IPS DF 4.7 (cell line): ENCODE results near the gene TMEM167B.
"Not testable (repeated sequence)": the region's sequence is repeated elsewhere in the genome, so short reads cannot be mapped to it uniquely, and the experiment has no call there.

Experiments
- DNase-seq: peaks from one replicate; pipeline ENCODE4 v3.0.0-alpha.2; 2013; ENCODE audit warnings: low spot score; ENCODE audit errors: extremely low read depth

Gene TMEM167B

GRCh38 chr1:109112652-109113285 is 22.2 kb downstream of the TMEM167B start:
- peak; percentile 91 for DNase-seq

- DNase-seq, result no peak
These were observed 23.2 kb downstream of the TMEM167B start, which contains the start of gene ELAPOR1 for GRCh38 chr1:109113590-109114341. Gene ELAPOR1 (plus strand): TSS chr1:109114115. CDS start chr1:109114184, 69 bp downstream.

GRCh38 chr1:109114342-109114674 is 23.7 kb downstream of the TMEM167B start:
- no peak for DNase-seq

GRCh38 chr1:109115685-109116084 is 25.1 kb downstream of the TMEM167B start:
- DNase-seq, result no peak

GRCh38 chr1:109116286-109116685 is 25.7 kb downstream of the TMEM167B start:
- no peak for DNase-seq

GRCh38 chr1:109118089-109118488 is 27.5 kb downstream of the TMEM167B start:
- DNase-seq, result no peak

DNA sequence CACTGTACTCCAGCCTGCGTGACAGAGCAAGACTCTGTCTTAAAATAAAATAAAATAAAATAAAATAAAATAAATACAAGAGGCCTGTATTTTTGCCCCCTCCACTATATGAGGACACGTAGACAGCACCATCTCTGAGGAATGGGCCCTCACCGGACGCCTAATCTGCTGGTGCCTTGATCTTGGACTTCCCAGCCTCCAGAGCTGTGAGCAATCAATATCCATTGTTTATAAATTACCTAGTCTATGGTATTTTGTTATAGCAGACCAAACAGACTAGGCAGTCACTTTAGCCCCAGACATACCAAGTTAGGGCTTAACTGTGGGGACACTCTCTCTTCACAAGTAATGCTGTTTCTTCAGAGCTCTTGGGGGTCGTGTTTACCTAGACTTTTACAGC is 29.8 kb downstream of the TMEM167B start:
- no peak for DNase-seq

DNA sequence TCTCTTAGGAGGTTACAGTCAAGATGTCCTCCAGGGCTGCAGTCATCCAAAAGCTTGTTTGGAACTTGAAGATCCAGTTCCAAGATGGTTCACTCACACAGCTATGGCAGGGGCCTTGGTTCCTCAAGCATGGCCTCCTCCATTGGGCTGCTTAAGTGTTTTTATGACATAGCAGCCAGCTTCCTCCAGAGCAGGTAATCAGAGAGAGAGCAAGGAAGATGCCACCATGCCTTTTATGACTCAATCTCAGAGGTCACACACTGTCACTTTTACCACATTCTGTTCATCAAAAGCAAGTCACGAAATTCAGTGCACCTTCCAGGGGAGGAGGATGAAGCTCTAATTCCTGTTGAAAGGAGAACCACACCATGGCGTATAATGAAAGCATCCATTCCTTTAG is 40.5 kb downstream of the TMEM167B start:
- no peak for DNase-seq

DNA sequence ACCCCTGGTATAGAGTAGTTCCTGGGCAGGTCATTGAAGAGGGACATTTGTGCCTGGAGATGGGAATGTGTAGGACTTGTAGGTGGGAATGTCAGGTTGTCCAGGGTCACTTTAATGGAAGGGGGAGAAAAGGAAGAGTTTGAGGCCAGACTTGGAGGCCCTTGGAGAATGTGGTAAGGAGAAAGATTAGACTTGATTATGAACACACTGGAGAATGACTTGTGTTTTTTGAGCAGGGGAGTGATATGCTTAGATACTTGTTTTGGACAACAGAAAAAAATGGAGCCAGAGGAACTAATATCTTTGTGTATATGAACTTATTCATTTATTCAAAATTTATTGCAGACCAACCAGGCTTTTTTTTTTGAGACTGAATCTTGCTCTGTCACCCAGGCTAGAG is 41.2 kb downstream of the TMEM167B start:
- DNase-seq, result no peak

DNA sequence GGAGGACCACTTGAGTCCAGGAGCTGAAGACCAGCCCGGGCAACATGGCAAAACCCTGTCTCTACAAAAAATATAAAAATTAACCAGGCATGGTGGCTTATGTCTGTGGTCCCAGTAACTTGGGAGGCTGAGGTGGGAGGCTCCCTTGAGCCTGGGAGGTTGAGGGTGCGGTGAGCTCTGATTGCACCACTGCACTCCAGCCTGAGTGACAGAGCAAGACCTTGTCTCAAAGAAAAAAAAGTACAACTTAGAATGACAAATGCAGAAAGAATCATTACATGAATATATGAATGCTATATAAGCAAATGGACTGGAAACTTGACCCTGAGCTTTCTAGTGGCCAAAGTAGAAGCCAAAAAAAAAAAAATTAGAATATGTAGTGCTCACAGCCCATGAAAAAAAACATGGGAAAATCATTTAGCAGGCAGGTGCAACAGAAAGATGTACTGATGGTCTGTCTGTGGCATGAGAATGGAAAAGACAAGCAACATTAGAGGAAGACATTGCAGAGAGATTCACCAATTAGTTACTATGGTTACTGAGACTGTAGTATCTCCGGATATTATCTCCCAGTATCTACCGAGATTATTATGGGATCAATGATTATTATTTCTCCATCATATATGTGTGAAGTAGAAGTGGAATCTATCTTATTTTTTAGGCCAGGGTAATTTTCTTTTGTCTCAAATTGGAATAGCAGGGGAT is 42.6 kb downstream of the TMEM167B start:
- no peak for DNase-seq

- no peak for DNase-seq
These were observed 43.3 kb downstream of the TMEM167B start for GRCh38 chr1:109133815-109134214.

DNA sequence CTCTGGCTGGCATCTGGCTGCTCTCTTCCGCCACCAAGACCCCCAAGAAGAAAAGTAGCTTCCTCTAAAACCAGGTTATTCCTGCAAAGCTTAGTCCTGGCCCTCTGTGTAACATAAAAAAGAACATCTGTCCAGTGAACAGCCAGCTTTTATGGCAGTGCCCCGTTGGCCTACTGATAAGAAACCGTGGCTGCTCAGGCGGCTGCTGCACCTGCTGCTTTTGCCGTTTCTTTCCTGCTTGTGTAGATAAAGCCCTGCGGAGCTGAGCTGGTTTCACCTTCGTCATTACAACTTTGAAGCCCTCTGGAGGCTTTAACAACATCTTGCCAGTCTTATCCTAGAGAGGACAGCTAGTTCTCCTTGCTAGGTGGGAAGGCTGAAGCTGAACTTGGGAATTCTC is 43.9 kb downstream of the TMEM167B start:
- no peak for DNase-seq

- no peak for DNase-seq
These were observed 45.4 kb downstream of the TMEM167B start for GRCh38 chr1:109135940-109136339.

GRCh38 chr1:109136766-109137165 is 46.2 kb downstream of the TMEM167B start:
- DNase-seq, result no peak

- no peak for DNase-seq
These were observed 47.4 kb downstream of the TMEM167B start for GRCh38 chr1:109137958-109138357.

- no peak for DNase-seq
These were observed 47.8 kb downstream of the TMEM167B start for GRCh38 chr1:109138358-109138757.

- no peak for DNase-seq
These were observed 49.8 kb downstream of the TMEM167B start for GRCh38 chr1:109140392-109140791.

DNA sequence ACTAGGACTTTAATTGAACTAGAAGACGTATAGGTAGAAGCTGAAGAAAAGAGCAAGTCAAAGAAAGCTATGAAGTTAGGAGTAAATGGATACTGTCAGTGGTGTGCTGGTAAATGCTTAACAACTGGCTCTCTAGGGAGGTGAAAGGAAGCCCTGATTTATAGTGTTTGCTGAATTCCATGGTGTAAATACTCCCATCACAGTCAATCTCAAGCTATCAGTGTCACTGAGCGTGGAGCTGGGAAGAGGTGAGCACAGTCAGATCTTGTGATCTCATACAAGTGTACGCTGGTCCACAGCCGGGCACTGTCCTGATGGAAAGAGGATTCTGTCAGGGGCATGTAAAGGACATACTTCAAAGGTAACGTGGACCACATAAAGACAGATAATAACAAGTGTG is 51.7 kb downstream of the TMEM167B start:
- DNase-seq, result no peak

GRCh38 chr1:109142725-109143124 is 52.2 kb downstream of the TMEM167B start:
- DNase-seq, result not testable (repeated sequence)
